HUES48 (cell line): ENCODE results near the gene MAP3K9.
"Not testable (repeated sequence)": the region's sequence is repeated elsewhere in the genome, so short reads cannot be mapped to it uniquely, and the experiment has no call there.

Source experiments
- H3K27ac ChIP-seq: one replicate; pipeline ENCODE4 v1.7.0; 2013; ENCODE audit warnings: low read depth, low read length, inconsistent platforms
- H3K27me3 ChIP-seq: 2 replicates; pipeline ENCODE4 v1.6.1; 2013; ENCODE audit warnings: mild to moderate bottlenecking, low read length; ENCODE audit not compliant: control insufficient read depth, insufficient read depth
- H3K36me3 ChIP-seq: 2 replicates; pipeline ENCODE4 v1.6.1; 2013; ENCODE audit warnings: low read length; ENCODE audit not compliant: control insufficient read depth, insufficient read depth
- H3K4me1 ChIP-seq: 2 replicates; pipeline ENCODE4 v1.6.1; 2013; ENCODE audit warnings: mild to moderate bottlenecking, low read length; ENCODE audit not compliant: control insufficient read depth, insufficient read depth
- H3K4me3 ChIP-seq: 2 replicates; pipeline ENCODE4 v1.5.1; 2013; ENCODE audit warnings: mild to moderate bottlenecking, low read depth, low read length
- H3K9ac ChIP-seq: 2 replicates; pipeline ENCODE4 v1.6.1; 2013; ENCODE audit warnings: mild to moderate bottlenecking, low read depth, low read length, moderate library complexity
- H3K9me3 ChIP-seq: 2 replicates; pipeline ENCODE4 v1.6.1; 2013; ENCODE audit warnings: low read length; ENCODE audit not compliant: control insufficient read depth, insufficient read depth

MAP3K9 gene

DNA sequence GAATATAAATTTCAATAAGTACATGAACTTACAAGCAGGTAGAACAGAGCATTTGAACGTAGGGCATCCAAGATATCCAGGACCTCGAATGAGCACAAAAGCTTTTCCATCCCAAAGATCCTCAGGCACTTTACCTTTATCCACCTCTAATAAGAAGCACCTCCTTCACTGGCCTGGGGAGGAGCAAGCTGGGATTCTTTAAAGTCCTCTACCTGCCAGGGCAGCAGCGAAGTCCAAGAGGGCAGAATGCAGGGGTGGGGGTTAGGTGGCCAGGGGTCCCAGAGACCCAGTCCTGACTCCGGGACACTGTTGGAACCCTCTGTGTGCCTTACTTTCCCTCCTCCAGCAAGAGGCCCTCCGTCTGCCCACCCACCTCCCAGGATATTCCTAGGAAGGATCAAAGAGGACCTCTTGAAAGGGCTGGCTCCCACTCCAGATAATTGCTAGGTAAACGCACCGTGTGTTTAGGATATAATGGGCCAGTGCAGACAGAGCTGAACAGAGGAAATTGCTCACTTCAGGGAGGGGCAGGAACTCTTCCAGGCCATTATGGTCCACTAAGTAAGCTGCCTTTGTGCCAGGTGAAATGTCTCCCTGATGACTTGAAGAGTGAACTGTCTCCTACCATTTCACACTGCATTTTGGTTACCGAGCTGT is 99.5 kb downstream of the MAP3K9 start:
- no peak overlapping the region for H3K9ac ChIP-seq
- H3K27me3 ChIP-seq = no peaks in the 10 kb centered on the region
- no peak overlapping the region for H3K4me3 ChIP-seq
- H3K4me1 ChIP-seq = peaks cover 60% of the 10 kb centered on the region
- peak overlapping the region; percentile 51 for H3K27ac ChIP-seq
- H3K36me3 ChIP-seq = no peaks in the 10 kb centered on the region
- H3K9me3 ChIP-seq = no peaks in the 10 kb centered on the region

DNA sequence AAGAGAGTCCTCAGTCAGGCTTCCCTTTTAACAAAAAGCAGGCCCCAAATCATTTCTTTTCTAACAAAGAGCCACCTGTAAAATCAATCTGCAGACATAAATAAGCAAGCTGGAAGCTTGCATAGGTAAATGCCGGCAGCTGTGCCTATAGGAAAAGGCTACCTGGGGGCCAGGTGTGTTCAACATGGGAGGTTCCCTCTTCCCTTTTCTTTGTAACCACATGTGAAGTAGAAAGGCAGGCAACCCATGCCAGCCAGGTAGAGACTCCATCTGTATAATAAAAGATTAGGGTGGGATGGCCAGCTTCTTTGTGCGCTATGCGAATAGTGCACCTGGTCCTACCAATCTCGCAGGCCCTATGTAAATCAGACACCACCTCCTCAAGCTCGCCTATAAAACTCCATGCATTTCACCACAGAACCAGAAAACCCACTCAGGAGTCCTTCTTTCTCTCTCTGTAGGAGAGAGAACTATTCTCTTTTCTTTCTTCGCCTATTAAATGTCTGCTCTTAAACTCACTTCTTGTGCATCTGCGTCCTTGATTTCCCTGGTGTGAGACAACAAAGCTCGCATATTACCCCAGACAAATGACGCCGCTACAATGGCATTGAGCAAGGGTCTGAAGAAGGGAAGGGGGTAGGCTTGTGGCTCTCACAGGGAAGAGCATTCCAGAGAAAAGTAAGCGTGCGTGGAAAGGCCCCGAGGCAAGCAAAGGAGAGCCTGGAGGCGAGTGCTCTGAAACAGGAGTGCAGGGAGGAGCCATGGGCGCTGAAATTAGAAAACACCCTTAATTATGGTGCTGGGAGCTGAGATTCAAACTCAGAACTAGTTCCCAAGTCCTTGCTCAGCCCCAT is 100.4 kb downstream of the MAP3K9 start:
- Histone ChIP-seq H3K9me3 (no peaks in the 10 kb centered on the region), H3K4me1 (peaks cover 59% of the 10 kb centered on the region), H3K27ac (peak overlapping the region; percentile 51), H3K9ac (peak overlapping the region; percentile 34), H3K27me3 (no peaks in the 10 kb centered on the region), H3K4me3 (no peak overlapping the region), H3K36me3 (no peaks in the 10 kb centered on the region)

DNA sequence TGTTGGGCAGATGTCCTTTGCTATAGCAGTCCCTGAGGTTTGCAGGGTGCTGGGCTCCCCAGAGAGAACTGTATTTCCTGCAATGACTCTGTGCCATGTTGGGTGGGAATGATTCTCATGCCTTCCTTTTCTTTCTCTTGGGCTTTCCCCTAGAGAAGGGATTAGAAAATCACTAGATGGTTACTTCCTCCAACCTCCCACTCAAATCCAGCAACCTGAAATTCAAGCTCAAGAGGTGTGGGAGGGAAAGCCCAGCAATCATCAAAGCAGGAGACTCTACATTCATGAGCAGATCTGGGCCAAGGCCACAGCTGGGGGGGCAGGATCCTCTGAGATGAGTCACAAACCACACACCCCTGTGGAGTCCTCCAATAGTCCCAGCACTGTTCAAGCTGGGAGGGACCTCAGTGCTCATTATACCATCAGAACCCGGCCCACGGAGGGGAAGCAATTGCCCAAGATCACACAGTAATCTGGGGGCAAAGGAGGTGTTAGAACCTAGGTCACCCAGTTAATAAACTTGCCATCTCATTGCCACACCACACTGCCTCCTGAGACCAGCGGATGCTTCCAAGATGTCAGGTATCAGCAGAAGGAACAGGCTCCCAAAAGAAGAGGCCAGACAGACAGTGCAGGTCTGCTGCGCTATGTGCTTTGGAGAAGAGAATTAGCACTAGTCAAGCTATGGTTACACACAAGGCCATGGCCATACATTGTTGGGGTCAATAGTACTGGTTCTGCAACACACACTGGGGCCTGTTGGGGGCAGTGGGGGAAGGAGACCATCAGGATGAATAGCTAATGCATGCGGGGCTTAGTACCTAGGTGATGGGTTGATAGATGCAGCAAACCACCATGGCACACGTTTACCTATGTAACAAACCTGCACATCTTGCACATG is 101.9 kb downstream of the MAP3K9 start:
- Histone ChIP-seq H3K9ac (no peak overlapping the region), H3K4me3 (no peak overlapping the region; the same call in 1 of the 2 replicates), H3K27ac (peak overlapping the region; percentile 87), H3K9me3 (no peaks in the 10 kb centered on the region), H3K4me1 (peaks cover 48% of the 10 kb centered on the region), H3K36me3 (no peaks in the 10 kb centered on the region), H3K27me3 (no peaks in the 10 kb centered on the region)

DNA sequence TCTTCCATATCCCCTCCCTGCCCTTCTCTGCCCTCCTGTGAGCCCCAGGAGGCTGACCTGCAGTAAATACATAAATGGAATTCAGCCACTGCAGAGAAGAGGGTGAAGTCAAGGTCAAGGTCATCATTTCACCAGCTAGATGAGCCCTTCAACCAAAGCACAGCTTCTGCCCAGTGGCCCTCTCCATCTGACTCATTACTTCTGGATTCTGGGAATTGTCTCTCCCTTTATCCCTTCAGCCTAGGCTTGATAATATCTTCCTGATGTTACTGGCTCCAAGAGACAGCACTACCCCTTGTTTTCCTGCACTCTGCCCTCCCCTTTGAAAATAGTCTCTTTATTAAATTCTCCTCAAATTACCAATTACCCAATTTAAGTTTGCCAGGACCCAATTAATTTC is 103.1 kb downstream of the MAP3K9 start:
- Histone ChIP-seq H3K27ac (peak overlapping the region; percentile 87), H3K4me3 (no peak overlapping the region), H3K4me1 (peaks cover 48% of the 10 kb centered on the region), H3K36me3 (no peaks in the 10 kb centered on the region), H3K9ac (no peak overlapping the region), H3K27me3 (no peaks in the 10 kb centered on the region), H3K9me3 (no peaks in the 10 kb centered on the region)

DNA sequence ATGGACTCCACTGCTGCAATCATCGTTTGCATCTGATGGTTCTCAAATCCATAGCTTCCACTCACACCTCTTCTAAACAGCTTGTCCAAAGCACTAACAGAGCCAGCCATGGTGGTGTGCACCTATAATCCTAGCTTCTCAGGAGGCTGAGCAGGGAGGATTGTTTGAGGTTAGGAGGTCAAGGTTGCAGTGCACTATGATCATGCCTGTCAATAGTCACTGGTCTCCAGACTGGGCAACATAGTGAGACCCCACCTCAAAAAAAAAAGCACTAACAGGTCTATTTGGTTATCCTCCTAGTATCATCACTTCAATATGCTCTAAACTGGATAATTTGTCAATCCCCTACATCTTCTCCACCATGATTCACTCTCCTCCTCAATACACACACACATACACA is 104.4 kb downstream of the MAP3K9 start:
- H3K4me1 ChIP-seq = peaks cover 43% of the 10 kb centered on the region
- no peak overlapping the region for H3K4me3 ChIP-seq
- H3K27ac ChIP-seq = no peak overlapping the region
- H3K9me3 ChIP-seq = no peaks in the 10 kb centered on the region
- H3K36me3 ChIP-seq = no peaks in the 10 kb centered on the region
- no peak overlapping the region for H3K9ac ChIP-seq
- no peaks in the 10 kb centered on the region for H3K27me3 ChIP-seq

DNA sequence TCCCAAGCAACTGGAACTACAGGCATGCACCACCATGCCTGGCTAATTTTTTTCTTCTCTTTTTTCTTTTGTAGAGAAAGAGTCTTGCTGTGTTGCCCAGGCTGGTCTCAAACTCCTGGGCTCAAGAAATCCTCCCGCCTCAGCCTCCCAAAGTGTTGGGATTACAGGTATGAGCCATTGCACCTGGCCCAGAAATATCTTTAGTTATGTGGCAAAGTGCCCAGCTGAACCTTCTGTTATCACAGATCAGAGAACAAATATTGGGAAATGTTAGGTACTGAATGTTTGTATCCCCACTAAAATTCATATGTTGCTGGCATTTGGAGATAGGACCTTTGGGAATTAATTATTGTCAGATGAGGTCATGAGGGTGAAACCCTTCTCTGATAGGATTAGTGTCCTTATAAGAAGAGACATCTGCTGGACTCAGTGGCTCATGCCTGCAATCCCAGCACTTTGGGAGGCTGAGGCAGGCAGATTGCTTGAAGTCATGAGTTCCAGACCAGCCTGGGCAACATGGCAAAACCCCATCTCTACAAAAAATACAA is 105.6 kb downstream of the MAP3K9 start:
- not testable (repeated sequence) for H3K9ac ChIP-seq, H3K9me3 ChIP-seq, H3K36me3 ChIP-seq, H3K27ac ChIP-seq, H3K4me3 ChIP-seq, H3K27me3 ChIP-seq
- H3K4me1 ChIP-seq = peaks cover 32% of the 10 kb centered on the region

DNA sequence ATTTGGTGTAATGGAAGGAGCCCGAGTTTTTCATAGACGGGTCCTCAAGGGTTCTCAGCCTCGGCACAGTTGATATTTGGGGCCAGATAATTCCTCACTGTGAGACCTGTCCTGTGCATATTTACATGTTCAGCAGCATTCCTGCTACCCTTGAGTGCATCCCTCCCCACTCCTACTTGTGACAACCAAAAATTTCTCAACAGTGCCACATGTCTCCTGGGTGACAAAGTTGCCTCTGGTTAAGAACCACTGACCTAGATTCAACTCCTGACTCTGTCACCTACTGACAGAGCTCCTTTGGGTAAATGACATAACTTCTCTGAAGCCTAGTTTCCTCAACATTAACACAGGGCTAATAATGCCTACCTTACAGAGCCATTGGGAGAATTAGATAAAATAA is 107.2 kb downstream of the MAP3K9 start:
- H3K36me3 ChIP-seq = no peaks in the 10 kb centered on the region
- H3K27me3 ChIP-seq = no peaks in the 10 kb centered on the region
- H3K9me3 ChIP-seq = no peaks in the 10 kb centered on the region
- no peak overlapping the region for H3K27ac ChIP-seq
- H3K4me1 ChIP-seq = peaks cover 17% of the 10 kb centered on the region
- no peak overlapping the region for H3K4me3 ChIP-seq
- H3K9ac ChIP-seq = no peak overlapping the region

DNA sequence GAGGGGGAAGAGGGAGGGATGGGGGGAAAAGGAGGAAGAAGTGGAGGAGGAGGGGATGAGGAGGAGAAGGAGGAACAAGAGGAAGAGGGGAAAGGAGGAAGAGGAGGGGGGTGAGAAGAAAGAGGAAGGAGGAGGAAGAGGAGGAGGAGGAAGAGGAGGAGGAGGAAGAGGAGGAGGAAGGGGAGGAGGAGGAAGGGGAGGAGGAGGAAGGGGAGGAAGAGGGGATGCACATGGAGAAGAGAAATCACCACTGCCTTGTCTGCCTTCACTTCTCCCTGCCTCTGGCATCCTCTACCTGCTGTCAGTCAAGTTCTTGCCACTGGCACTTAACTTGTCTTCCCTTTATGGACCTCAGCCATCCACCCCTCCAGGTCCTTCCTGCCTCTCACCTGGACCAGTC is 107.7 kb downstream of the MAP3K9 start:
- no peak overlapping the region for H3K9ac ChIP-seq
- H3K36me3 ChIP-seq = no peaks in the 10 kb centered on the region
- H3K27me3 ChIP-seq = no peaks in the 10 kb centered on the region
- no peak overlapping the region for H3K27ac ChIP-seq
- H3K9me3 ChIP-seq = no peaks in the 10 kb centered on the region
- peaks cover 11% of the 10 kb centered on the region for H3K4me1 ChIP-seq
- no peak overlapping the region for H3K4me3 ChIP-seq

DNA sequence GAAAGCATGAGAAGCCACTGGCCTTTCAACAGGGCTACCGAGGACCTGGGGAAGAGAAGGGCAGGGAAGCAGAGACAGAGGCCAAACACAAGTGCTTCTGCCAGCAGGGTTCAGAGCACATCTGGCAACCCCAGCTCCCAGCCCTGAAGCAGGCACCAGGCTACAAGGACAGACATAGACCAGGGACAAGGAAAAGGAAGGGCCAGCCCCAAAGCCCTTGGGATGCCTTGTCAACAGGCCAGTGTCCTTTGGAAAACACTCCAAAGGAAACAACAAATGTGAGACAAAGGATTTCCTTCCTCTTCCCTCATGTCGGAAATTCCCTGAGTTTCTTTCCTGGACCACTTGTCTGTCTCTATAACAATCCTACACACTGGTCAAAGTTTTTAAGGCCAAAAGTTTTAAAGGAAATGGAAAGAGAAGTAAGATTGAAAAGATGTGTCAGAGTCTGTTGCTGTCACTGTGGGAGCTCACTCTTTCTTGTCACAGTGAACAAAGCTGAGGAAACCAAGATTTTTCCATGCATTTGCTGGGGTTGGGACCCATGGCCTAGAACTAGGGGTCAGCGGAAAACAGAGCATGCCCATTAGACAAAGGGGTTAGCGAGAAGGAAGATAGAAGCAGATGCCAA is 108.2 kb downstream of the MAP3K9 start:
- no peaks in the 10 kb centered on the region for H3K27me3 ChIP-seq
- no peaks in the 10 kb centered on the region for H3K9me3 ChIP-seq
- peaks cover 6% of the 10 kb centered on the region for H3K4me1 ChIP-seq
- H3K9ac ChIP-seq = no peak overlapping the region
- no peak overlapping the region for H3K4me3 ChIP-seq
- H3K36me3 ChIP-seq = no peaks in the 10 kb centered on the region
- no peak overlapping the region for H3K27ac ChIP-seq

DNA sequence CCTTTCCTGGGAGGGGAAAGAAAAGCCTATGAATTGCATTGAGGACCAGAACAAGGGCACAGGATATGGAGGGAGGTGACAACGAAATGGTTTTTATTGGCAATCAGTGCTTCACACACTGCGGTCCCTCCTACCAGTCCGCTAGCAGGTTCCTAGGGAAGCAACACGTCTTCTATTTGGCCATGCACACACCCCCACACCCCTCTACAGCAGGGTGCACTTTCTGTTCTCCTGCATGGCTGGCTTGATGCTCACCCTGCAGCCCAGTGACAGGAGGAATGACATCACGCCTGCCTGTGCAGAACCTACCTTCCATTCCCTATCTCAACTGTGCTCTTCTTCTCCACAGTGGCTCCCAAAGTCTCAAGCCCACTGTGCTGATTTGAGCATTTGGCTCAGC is 109.7 kb downstream of the MAP3K9 start:
- Histone ChIP-seq H3K4me3 (no peak overlapping the region), H3K9ac (no peak overlapping the region), H3K27me3 (no peaks in the 10 kb centered on the region), H3K4me1 (no peaks in the 10 kb centered on the region; the same call in 1 of the 2 replicates), H3K9me3 (no peaks in the 10 kb centered on the region), H3K36me3 (no peaks in the 10 kb centered on the region), H3K27ac (no peak overlapping the region)
